HG03280 (cell line): ENCODE results near the gene LPCAT4.

Experiments used
- ATAC-seq: cut with Tn5 transposase; IDR thresholded peaks from one replicate; pipeline ENCODE4 v1.9.1; 2021; ENCODE audit warnings: mild to moderate bottlenecking, moderate library complexity; ENCODE audit not compliant: unreplicated experiment

LPCAT4 gene

DNA sequence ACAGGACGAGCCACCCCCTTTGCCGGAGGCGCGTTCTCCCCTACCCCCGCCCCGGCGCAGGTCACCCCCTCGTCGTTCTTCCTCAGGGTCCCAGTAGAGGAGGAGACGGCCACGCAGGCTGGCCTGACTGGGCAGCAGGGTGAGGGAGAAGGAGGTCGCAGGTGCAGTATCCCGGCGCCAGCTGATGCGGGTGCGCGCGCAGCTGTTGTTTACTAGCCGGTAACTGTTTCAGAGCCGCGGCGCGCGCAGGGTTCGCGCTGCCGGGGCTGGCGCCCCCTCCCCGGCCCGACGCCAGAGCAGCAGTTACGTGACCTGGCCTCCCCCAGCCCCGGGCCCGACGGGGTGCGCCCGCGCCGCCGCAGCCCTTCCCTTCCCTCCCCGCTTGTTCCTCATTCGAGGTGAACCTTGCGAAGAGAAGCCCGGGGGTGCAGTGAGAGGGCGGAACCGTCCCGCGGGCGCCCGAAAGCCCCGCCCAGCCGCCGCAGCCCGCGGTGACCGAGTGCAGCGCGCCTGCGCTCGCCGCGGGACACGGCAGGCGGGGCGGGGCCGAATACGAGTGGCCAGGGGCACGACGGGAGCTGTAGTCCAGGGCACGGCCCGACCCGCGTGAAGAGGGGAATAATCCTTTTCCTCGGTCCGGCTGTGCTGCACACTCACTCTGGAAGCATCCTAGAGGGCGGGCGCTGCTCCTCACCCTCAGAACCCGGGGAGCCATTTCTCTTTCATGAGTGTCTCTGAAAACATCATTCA, 29.3 kb downstream of the LPCAT4 start, which contains the start of gene SLC12A6:
Gene SLC12A6 (minus strand): TSS at position 225 of the 750 bp plus-strand sequence. CDS start 1,101 bp downstream, outside the sequence.
- ATAC-seq: peak; percentile 78

- peak; percentile 0 for ATAC-seq
Measured at GRCh38 chr15:34336991-34337556, 29.9 kb downstream of the LPCAT4 start.

DNA sequence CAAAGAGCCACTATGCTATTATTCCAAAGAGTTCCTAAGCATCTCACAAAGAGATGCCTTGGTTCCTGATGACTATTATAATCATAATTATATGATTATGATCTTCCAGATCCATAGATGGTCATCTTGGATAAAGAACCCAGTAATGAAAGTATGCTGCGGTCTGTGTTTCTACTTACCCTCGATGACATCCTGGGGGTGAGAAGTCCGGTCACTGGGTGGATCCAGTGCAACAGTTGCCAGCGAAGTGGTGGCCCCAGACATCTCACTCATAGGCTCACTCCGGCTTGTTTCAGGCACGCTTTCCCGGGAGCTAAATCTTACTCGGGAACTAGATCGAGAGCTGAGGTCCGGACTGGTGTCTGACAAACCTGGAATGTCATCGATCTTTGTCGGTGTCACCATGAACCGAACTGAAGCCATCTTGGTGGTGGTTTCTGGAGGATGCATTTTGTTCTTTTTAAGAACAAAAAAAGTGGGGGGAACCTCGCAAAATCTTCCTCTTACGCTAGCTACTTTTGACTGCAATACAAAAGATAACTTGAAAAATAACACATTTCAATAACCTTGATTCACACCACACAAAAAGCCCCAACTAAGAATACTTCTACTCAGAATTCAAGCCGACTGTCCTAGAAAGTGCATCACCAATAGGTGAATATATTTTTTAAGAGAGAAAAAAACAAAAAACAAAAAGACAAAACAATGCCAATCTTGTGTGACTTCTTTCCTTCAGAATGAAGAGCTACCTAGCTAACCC, 30.6 kb downstream of the LPCAT4 start:
- no peak for ATAC-seq

DNA sequence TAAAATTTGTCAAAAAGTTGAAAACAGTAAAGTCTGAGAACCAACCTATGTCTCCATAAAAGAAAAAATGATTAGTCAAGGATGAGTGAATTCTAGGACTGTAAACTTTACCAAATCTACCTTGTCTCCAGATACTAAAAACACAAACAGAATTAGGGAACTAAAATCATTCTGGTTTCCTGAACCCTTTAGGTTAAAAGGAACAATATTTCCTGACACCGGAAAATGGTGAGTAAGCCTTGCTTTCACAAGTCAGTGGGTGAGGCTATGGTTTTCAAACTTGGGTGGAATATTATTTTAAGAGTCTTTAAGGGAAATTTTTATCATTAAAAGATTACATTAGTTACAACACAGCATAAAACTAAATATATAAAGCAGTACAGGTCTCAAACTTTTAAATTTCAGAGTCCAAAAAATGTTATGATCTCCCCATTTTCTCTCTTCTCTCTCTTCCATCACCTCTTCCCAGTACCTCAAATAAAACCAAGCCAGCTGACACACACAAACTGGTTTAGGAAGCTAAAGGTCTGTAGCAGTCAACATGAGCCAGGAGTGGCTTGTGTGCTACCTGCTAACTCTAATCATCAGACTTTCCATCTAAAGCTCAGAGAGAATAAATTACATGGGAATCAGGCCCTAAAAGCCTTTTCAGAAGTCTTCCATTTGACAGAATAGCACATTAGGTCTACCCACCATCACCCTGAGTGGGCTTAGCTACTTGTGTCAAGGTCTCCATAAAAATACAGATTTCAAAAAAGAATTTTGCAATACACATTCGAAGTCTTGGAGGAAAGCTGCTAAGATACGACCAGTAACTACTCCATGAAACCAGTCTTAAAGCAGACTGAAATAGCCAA, 31.6 kb downstream of the LPCAT4 start:
- ATAC-seq: no peak

GRCh38 chr15:34334672-34335071, 32.3 kb downstream of the LPCAT4 start:
- no peak for ATAC-seq

DNA sequence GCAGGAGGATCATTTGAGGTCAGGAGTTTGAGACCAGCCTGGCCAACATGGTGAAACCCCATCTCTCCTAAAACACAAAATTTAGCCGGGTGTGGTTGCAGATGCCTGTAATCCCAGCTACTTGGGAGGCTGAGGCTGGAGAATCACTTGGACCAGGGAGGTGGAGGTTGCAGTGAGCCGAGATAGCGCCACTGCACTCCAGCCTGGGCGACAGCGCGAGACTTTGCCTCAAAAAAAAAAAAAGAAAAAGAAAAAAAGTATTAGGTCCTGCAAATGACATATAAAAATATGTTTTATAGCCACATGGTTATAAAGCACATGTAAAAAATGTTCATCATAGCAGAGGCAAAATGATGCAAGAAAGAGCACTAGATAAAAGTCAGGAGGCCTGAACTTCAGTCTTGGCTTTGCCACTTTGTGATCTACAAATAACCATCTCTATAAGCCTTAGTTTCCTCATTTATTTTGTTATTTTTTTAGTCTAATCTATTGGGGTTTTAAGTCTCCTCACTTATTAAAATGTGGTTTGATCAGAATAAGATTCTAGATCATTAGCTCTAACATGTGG, 34.4 kb downstream of the LPCAT4 start:
- no peak for ATAC-seq

GRCh38 chr15:34331809-34332208, 35.2 kb downstream of the LPCAT4 start:
- ATAC-seq: no peak

DNA sequence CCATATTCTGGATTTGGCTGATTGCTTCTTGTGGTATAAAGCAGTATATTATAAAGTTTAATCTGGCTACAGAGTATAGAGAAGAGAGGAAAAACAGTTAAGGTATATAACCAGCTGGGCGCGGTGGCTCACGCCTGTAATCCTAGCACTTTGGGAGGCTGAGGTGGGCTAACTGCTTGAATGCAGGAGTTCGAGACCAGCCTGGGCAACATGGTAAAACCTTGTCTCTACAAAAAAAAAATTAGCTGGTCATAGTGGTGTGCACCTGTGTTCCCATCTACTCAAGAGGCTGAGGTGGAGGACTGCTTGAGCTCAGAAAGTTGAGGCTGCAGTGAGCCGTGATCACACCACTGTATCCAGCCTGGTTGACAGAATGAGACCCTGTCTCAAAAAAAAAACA, 36.7 kb downstream of the LPCAT4 start:
- no peak for ATAC-seq

DNA sequence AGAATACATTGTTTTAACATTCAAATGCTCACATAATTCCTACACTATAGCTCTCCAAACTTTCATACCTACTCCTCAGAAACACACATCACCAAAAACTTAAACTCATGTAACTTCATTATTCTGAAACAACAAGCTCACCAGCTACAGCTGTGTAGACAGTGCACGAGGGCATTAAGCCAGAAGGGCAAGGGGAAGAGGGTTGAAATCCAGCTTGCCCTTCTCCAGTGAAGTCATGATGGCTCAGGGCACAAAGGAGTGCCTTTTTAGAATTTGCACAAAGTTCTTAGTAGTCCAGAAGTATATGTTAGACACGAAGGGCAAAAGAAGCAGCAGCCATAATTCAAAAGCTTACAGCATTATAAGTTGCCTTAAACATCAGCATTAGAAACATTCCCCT, 38.0 kb downstream of the LPCAT4 start:
- no peak for ATAC-seq

- peak; percentile 51 for ATAC-seq
Measured at GRCh38 chr15:34327906-34328305, 39.1 kb downstream of the LPCAT4 start.

- ATAC-seq: no peak
Measured at GRCh38 chr15:34325368-34325767, 41.6 kb downstream of the LPCAT4 start.

DNA sequence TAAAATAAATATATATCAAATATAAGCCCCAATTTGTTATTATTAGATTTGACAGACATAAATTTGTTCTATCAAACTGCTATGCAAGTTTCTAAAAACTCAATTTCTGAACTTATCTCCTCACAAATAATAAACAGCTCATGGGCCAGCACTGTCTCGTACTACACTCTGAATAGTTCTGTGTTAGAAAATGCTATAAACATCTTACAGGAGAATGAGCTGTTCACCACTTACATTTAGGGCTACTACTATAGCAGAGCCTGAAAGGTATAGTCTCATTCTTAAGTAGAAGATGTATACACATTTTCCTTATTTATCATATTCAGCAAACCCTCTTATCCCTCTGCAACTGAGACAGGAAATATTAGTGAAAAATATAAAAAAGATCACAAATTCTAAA, 42.1 kb downstream of the LPCAT4 start:
- ATAC-seq: no peak

GRCh38 chr15:34323217-34323616, 43.8 kb downstream of the LPCAT4 start:
- no peak for ATAC-seq

- peak; percentile 68 for ATAC-seq
Measured at GRCh38 chr15:34318277-34319079, 48.5 kb downstream of the LPCAT4 start.

- ATAC-seq: no peak
Measured at GRCh38 chr15:34314491-34315490, 52.2 kb downstream of the LPCAT4 start.

GRCh38 chr15:34311563-34311962, 55.4 kb downstream of the LPCAT4 start:
- ATAC-seq: no peak
